GM12878 (cell line): ENCODE data around the gene GRAMD1B. TPM values are rescaled to one million over a fixed set of nuclear protein-coding genes. Genes with fewer than 3 reads are reported as not detected.
"Not testable (repeated sequence)": the region's sequence is repeated elsewhere in the genome, so short reads cannot be mapped to it uniquely, and the experiment has no call there.

Source experiments
- ATAC-seq: fragments of 200-7000 bp; cut with Tn5 transposase; 3 replicates; pipeline ENCODE4 v1.9.1; 2020; ENCODE audit warnings: mild to moderate bottlenecking, moderate library complexity
- BruUV-seq: library from RNA; stranded (reverse); fragments of 400-500 nt; replicated peaks from 2 replicates; lab custom pipeline; 2021; lab: Mats Ljungman, UMichigan
- CTCF ChIA-PET: fragments of 300-600 bp; sonication (Branson Sonifier 250); formaldehyde crosslinking; extraction: SDS; loops from one replicate; lab custom pipeline; 2021; ENCODE audit warnings: inconsistent platforms; lab: Yijun Ruan, JAX
- POLR2A ChIA-PET: fragments of 350-600 bp; formaldehyde crosslinking; extraction: SDS; loops from one replicate; lab custom pipeline; 2021; ENCODE audit warnings: inconsistent platforms; lab: Charles Lee
- RAD21 ChIA-PET: fragments of 300-600 bp; sonication (Branson Sonifier 250); formaldehyde crosslinking; loops from one replicate; lab custom pipeline; 2023; ENCODE audit warnings: antibody characterized with exemption; ENCODE audit not compliant: unreplicated experiment; lab: Charles Lee
- SMC1A ChIA-PET: fragments of 300-600 bp; sonication (Branson Sonifier 250); formaldehyde crosslinking; loops from one replicate; lab custom pipeline; 2023; ENCODE audit not compliant: unreplicated experiment, uncharacterized antibody; lab: Charles Lee
- DNase-seq: peaks from one replicate; pipeline ENCODE4 v3.0.0-alpha.2; 2011; ENCODE audit warnings: low read depth, low spot score
- FAIRE-seq: peaks from 3 replicates; lab custom pipeline; 2011; peaks lifted over from hg19 to GRCh38; lab: Jason Lieb, UNC
- H2AFZ ChIP-seq: 2 replicates; pipeline ENCODE4 v1.6.0; 2011; ENCODE audit warnings: low read depth, low read length, control low read depth; ENCODE audit not compliant: control insufficient read depth
- H3K27ac ChIP-seq: 2 replicates; pipeline ENCODE4 v1.5.1; 2011; ENCODE audit warnings: control low read depth; ENCODE audit not compliant: control insufficient read depth, insufficient read depth
- H3K27me3 ChIP-seq, 2 experiments: replicated peaks in 1 of 2; 2 replicates each; pipeline versions ENCODE4 v1.6.0 to v1.6.1; 2011; ENCODE audit warnings: low read length in 1 of 2; ENCODE audit not compliant: control insufficient read depth in 2 of 2, insufficient read depth in 2 of 2
- H3K36me3 ChIP-seq, 2 experiments: 2 replicates each; pipeline ENCODE4 v1.5.1; 2011; ENCODE audit warnings: low read length in 1 of 2; ENCODE audit not compliant: control insufficient read depth in 2 of 2, insufficient read depth in 2 of 2
- H3K4me1 ChIP-seq: 2 replicates; pipeline ENCODE4 v1.6.1; 2011; ENCODE audit warnings: mild to moderate bottlenecking, low read length, moderate library complexity, mixed read lengths; ENCODE audit not compliant: control insufficient read depth, insufficient read depth
- H3K4me2 ChIP-seq: 2 replicates; pipeline ENCODE4 v1.6.0; 2011; ENCODE audit warnings: control low read depth; ENCODE audit not compliant: control insufficient read depth, insufficient read depth
- H3K4me3 ChIP-seq: fragments of 200-600 bp; sonication (generic); 2 replicates; pipeline ENCODE4 v1.5.1; 2016
- H3K79me2 ChIP-seq: 2 replicates; pipeline ENCODE4 v1.6.0; 2011; ENCODE audit warnings: low read length; ENCODE audit not compliant: control insufficient read depth, insufficient read depth
- H3K9ac ChIP-seq: 2 replicates; pipeline ENCODE4 v1.8.0; 2011; ENCODE audit warnings: low read length, control low read depth, mixed read lengths; ENCODE audit not compliant: control insufficient read depth, insufficient read depth
- H3K9me3 ChIP-seq: replicated peaks from 3 replicates; pipeline ENCODE4 v1.5.1; 2011; ENCODE audit warnings: mild to moderate bottlenecking, low read length; ENCODE audit not compliant: control insufficient read depth, insufficient read depth
- H4K20me1 ChIP-seq: 2 replicates; pipeline ENCODE4 v1.6.0; 2011; ENCODE audit not compliant: control insufficient read depth, insufficient read depth
- CBX5 ChIP-seq: sonication (generic); IDR thresholded peaks from 2 replicates; pipeline ENCODE4 v1.6.1; 2016; ENCODE audit warnings: low read depth, moderate library complexity, mild to moderate bottlenecking, inconsistent platforms
- CHD2 ChIP-seq: IDR thresholded peaks from 2 replicates; pipeline ENCODE4 v1.6.1; 2011; ENCODE audit warnings: low read depth, low read length, improper control_type of control experiment, borderline replicate concordance
- ETV6 ChIP-seq, 2 experiments: fragments of 450-650 bp in 1 of 2; IDR thresholded peaks in 1 of 2; conservative IDR thresholded peaks in 1 of 2; 2 replicates each; pipeline ENCODE4 v1.6.1; 2014; ENCODE audit warnings: antibody characterized with exemption in 1 of 2, borderline replicate concordance in 1 of 2, low read depth in 1 of 2, mild to moderate bottlenecking in 1 of 2, moderate library complexity in 1 of 2
- JUNB ChIP-seq: IDR thresholded peaks from 2 replicates; pipeline ENCODE4 v1.6.1; 2016; ENCODE audit warnings: antibody characterized with exemption, mild to moderate bottlenecking
- RAD21 ChIP-seq: IDR thresholded peaks from 2 replicates; pipeline ENCODE4 v1.6.1; 2011; ENCODE audit warnings: mild to moderate bottlenecking, low read depth, low read length, moderate library complexity; ENCODE audit not compliant: insufficient read depth
- SMAD5 ChIP-seq: IDR thresholded peaks from 2 replicates; pipeline ENCODE4 v1.6.1; 2016; ENCODE audit warnings: antibody characterized with exemption, low read depth
- TBL1XR1 ChIP-seq: IDR thresholded peaks from 2 replicates; pipeline ENCODE4 v1.6.1; 2012; ENCODE audit warnings: low read depth, low read length, improper control_type of control experiment
- YBX1 ChIP-seq: fragments of 450-650 bp; IDR thresholded peaks from 2 replicates; pipeline ENCODE4 v1.6.1; 2016; ENCODE audit warnings: antibody characterized with exemption
- ZBED1 ChIP-seq: IDR thresholded peaks from 2 replicates; pipeline ENCODE4 v1.6.1; 2016; ENCODE audit warnings: borderline replicate concordance
- in situ Hi-C: fragments of 300-500 bp; cut with MboI; formaldehyde crosslinking; loops from 9 replicates; pipeline ENCODE4 v1.14.3; 2018; ENCODE audit warnings: mixed read lengths
- intact Hi-C: fragments of 100-400 bp; cut with micrococcal nuclease; formaldehyde crosslinking; loops from one replicate; pipeline ENCODE4 v1.14.2; 2022; ENCODE audit not compliant: unreplicated experiment
- polyA plus RNA-seq, 11 experiments: library from polyadenylated mRNA; depleted of rRNA in 4 of 11; unstranded in 6 of 11; stranded (reverse) in 5 of 11; fragments of >200 nt; fragmentation: Nextera tagmentation in 4 of 11; fragmentation: Illumina TruSeq in 1 of 11; extraction: Ambion mirVana in 4 of 11; extraction: Trizol in 1 of 11; gene quantifications; 1 replicate in 1 of 11; 2 replicates in 10 of 11; pipeline versions ENCODE4 v1.2.1 to v1.2.3, GENCODE V29; 2011 to 2016; ENCODE audit warnings: inconsistent platforms in 2 of 11, missing spikeins in 2 of 11, low read depth in 1 of 11
- total RNA-seq, 4 experiments: library from RNA; depleted of rRNA in 3 of 4; stranded (reverse); fragments of >200 nt in 3 of 4; fragmentation: Illumina TruSeq in 1 of 4; extraction: Trizol in 1 of 4; gene quantifications; 2 replicates each; pipeline versions ENCODE4 v1.2.1 to v1.2.3, GENCODE V29; 2013 to 2021
- TF ChIP-seq, protein P1 (sequence below): IDR thresholded peaks from 2 replicates; pipeline ENCODE4 v1.6.1; 2011; ENCODE audit warnings: low read depth, mild to moderate bottlenecking, low read length, moderate library complexity, borderline replicate concordance; ENCODE audit errors: extremely low read depth

Gene GRAMD1B
- total and polyA plus RNA-seq, 10 of the 15 experiments (the other 5 are each of a cell fraction or from before 2014, with no cell fraction given), result 1.9 to 49.1 (median 26.9) TPM

DNA sequence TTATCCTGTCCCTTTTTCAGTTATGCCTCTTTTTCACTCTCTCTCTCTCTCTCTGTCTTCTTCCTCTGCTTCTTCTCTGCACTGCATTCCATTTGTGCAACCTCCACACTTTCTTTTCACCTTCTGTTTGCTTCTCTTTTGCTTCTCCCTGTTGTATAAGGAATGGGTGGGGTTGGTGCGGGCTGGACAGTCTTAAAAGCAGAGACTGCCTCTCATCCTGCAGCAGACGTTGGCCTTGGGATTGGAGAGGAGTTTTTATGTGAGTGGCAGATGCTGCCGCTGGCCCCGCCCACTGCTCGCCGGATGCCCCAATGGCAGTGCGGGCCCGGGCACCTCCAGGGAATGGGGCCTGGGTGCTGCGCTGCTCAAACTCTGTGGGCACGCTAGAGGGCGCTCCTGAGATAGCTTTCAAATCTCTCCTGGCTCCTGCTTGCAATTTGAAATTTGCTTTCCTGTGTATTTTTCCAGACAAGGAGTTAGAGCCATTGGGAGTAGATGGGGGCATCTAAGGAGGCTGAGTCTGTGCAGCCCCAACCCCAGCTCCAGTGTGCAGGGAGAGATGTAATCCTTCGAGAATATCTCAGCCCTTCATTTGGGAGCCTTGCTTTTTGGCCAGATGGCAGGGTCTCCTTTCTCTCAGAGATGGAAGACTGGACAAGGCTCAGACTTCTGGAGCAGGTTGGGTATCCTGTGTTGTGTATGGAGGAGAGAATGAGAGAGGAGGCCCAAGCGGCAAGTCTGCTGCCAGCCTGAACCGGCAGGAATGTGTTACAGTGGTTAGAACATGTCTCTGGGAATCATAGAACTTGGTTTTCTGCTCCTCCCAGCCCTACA is 81.2 kb downstream of the GRAMD1B start (continued):
- TF ChIP-seq CBX5, result no peak
- TF ChIP-seq CHD2, result no peak
- peak; percentile 78 for TF ChIP-seq RAD21
- no peak for TF ChIP-seq ZBED1
- TF ChIP-seq, protein P1, sequence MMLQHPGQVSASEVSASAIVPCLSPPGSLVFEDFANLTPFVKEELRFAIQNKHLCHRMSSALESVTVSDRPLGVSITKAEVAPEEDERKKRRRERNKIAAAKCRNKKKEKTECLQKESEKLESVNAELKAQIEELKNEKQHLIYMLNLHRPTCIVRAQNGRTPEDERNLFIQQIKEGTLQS, result no peak
- TF ChIP-seq TBL1XR1, result no peak
- no peak for TF ChIP-seq SMAD5
- TF ChIP-seq YBX1, result no peak
- no peak for TF ChIP-seq JUNB

DNA sequence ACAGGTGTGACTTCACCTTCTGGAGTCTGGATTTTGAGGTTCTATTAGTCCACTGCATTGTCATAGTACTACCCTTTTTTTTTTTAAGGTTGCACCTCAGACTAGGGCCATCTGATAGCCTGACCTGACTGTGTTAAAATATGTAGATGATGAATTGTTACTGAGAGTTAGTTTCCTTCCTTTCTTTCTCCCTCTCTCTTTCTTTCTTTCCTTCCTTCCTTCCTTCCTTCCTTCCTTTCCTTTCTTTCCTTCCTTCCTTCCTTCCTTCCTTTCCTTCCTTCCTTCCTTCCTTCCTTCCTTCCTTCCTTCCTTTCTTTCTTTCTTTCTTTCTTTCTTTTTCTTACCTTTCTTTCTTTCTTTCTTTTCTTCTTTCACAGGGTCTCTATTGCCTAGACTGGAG is 83.2 kb downstream of the GRAMD1B start:
- H3K27ac ChIP-seq, ATAC-seq, H3K27me3 ChIP-seq, H3K79me2 ChIP-seq, in situ Hi-C loops, intact Hi-C loops, H3K9me3 ChIP-seq, H3K4me2 ChIP-seq, H3K9ac ChIP-seq, BruUV-seq, H3K4me3 ChIP-seq, FAIRE-seq: not testable (repeated sequence)
- ChIA-PET RAD21 (interaction anchor here (1.6 to 2.6 kb wide), 3 partner anchors 40 to 67 kb away, joined by 7 to 16 read pairs (median 11); no protein-coding TSS in a partner anchor), CTCF (interaction anchor here (0.7 to 3.3 kb wide), 9 partner anchors 8 to 194 kb away, joined by 3 to 50 read pairs (median 6); no protein-coding TSS in a partner anchor), SMC1A (interaction anchor here (0.6 to 2.0 kb wide), 8 partner anchors 10 to 74 kb away, joined by 3 to 13 read pairs (median 4); no protein-coding TSS in a partner anchor)
- H3K4me1 ChIP-seq, result peaks cover 26% of the 10 kb centered on the region
- TF ChIP-seq ETV6 (conservative IDR thresholded peaks at IDR 0.05 in 1 of 2, IDR thresholded peaks at IDR 0.05 in 1 of 2; ENCODE audit: borderline replicate concordance in 1 of 2, low read depth in 1 of 2), result peak in 1 of 2 experiments; percentile 71; a peak in 2 of 4 replicates
- TF ChIP-seq, all 136 proteins: peak for 1; not testable (repeated sequence) for 135
- H3K36me3 ChIP-seq, H2AFZ ChIP-seq, H4K20me1 ChIP-seq, POLR2A ChIA-PET, DNase-seq: not testable (repeated sequence)
